Ammon's horn (tissue), 1 donor: ENCODE measurements around the gene ZNF709.
"Not testable (repeated sequence)": the region's sequence is repeated elsewhere in the genome, so short reads cannot be mapped to it uniquely, and the experiment has no call there.

Source experiments
- DNase-seq: peaks from one replicate; pipeline ENCODE4 v3.0.0-alpha.2; 2016; ENCODE audit warnings: low spot score

The ZNF709 gene

DNA sequence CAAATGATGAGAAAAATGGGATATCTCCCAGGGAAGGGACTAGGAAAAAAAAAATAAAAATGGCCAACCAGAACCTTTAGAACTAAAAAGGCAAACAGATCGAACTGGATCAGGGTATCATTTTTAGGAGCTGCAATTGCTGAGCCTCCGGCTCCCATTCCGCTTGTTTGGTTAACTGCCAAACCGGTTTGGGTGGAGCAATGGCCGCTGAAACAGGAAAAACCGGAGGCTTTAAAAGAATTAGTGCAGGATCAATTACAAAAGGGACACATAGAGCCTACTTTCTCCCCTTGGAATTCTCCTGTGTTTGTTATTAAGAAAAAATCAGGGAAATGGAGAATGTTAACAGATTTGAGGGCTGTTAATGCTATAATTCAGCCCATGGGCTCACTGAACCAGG lies 31.1 kb downstream of the ZNF709 start:
- DNase-seq = no peak

DNA sequence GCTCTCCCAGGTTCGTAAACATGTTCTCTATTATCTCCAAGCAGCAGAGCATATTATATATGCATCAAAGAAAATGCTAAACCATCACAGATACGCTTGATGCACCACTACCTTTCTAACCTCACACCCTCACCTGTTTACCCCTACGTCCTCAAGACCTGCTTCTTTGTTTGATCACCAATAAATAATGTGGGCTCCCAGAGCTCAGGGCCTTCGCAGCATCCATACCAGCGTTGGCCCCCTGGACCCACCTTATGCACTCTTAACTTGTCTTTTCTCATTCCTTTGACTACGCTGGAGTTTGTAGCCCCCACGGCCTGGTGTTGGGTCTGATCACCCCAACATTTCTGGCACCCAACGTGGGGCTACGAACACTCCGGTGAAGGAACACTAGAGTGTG lies 33.8 kb downstream of the ZNF709 start:
- DNase-seq = no peak

DNA sequence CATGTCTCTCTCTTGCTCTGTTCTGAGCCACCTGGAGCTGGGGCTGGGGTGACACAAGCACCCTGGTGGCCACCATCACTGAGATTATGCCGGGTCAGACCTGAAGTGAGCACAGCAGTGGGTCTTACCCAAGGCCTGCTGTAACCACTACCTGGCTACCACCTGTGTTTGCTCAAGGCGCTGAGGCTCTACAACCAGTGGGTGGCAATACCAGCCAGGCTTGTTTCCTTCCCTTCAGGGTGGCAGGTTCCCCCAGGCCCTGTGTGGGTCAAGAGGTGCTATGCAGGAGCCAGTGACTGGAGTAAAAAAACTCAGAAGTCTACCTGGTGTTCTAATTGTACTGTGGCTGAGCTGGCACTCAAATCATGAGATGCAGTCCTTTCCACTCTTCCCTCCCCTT lies 35.8 kb downstream of the ZNF709 start:
- DNase-seq = no peak

- peak; percentile 99 for DNase-seq
Observed at GRCh38 chr19:12440541-12441316, 43.9 kb downstream of the ZNF709 start, which contains the start of gene ZNF443. Gene ZNF443 (minus strand): TSS chr19:12441021. CDS start chr19:12440914, 107 bp downstream.

DNA sequence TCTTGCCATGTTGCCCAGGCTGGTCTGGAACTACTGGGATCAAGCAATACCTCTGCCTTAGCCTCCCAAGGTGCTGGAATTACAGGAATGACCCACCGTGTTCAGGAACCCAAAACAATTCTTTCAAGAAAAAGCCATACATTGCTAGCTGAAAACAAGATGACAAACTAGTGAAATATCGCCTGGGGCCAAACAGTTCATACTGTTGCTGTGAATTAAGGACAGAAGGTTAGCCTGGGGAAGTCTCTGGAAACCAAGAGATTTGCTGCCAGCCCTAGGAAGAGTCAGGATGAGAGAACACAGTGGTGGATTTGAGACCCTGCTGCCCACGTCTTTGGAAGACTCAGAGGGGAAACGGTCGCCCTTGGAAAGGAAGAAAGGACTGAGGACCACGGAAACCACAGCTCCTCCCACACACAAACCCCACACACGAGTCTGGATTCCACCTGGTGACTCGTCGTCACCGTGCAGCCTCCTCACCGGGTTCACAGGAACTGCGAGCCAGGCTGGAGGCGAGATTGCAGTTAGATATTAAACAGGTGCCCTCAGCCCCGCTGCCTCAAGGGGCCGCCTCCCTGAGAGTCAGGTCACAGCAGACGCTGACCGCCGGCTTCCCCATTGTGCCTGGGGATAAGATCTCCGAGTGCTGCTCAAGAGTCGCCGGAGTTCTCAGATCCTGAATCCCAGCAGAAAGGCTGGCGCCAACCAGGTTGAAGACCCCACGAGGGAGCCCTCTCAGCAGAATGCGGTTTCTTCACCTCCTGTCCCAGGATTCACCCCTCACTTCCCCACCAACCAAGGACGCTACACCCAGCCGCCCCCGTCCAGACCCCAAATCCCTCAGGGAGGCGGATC lies 44.7 kb downstream of the ZNF709 start:
- DNase-seq = peak; percentile 2

DNA sequence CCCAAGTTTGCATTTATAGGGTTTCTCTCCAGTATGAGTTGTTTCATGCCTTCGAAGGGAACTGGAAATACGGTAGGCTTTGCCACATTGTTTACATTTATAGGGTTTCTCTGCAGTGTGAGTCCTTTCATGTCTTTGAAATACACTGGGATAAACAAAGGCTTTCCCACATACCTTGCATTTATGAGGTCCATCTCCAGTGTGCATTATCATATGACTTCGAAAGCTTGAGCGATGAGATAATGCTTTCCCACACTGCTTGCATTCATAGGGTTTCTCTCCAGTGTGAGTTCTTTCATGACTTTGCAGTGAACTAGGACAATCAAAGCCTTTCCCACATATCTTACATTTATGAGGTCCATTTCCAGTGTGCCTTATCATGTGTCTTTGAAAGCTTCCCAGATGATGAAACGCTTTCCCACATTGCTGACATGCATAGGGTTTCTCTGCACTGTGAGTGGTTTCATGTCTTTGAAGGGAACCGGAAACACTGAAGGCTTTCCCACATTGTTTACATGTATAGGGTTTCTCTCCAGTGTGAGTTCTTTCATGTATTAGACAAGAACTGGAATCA lies 53.8 kb downstream of the ZNF709 start:
- DNase-seq = not testable (repeated sequence)

DNA sequence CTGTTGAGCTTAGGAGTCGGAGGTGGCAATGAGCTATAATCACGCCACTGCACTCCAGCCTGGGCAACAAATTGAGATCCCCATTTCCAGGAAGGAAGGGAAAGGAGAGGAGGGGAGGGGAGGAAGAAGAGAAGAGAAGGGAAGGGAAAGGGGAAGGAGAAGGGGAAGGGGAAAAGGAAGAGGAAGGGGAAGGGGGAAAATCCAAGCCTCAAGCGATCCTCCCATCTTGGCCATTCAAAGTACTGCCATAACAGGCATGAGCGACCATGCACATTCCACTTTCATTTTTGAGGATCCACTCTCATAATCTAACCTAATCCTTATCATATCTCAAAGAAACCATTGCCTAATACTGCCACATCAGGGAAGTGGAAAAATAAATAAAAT lies 58.7 kb downstream of the ZNF709 start:
- no peak for DNase-seq

DNA sequence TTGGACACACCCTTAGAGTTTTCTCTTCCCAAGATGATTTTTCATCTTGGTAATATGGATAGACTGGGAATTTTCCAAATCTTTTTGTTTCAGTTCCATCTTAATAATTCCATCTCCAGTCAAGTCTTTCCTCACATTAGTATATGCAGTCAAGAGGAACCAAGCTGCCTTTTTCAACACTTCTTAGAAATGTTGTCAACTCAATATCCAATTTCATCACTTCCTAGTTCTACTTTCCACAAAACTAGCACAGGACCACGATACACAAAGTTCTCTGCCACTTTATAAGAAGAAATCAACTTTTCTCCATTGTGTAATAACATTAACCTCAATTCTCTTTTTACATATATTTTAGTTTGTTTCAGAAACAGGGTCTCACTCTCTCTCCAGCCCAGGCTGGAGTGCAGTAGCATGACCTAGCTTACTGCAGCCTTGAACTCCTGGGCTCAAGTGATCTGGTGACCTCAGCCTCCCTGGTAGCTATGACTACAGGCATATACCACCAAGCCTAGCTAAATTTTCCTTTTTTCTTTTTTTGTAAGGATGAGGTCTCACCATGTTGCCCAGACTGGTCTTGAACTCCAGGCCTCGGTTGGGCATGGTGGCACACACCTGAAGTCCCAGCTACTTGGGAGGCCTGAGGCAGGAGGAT lies 59.3 kb downstream of the ZNF709 start:
- no peak for DNase-seq

DNA sequence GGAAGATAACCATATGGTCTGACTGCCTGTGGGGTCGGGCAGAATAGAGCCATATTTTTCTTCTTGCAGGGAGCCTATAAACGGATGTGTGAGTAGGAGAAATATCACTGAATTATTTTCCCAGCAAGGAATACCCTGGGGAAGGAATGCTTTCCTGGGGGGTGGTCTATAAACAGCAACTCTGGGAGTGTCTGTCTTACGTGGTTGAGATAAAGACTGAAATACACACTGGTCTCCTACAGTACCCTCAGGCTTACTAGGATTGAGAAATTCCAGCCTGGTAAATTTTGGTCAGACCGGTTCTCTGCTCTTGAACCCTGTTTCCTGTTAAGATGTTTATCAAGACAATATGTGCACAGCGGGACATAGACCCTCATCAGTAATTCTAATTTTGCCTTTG lies 67.3 kb downstream of the ZNF709 start:
- not testable (repeated sequence) for DNase-seq

GRCh38 chr19:12411893-12412292 lies 72.7 kb downstream of the ZNF709 start:
- no peak for DNase-seq
